Lower leg skin (tissue), 3 donors: ENCODE data around the gene RTF2.

ENCODE experiments used
- POLR2A ChIP-seq, 2 donors: fragments of 450-650 bp; IDR thresholded peaks; one replicate each; pipeline ENCODE4 v1.6.1; 2016 to 2017; ENCODE audit warnings: antibody characterized with exemption in 2 of 2, mild to moderate bottlenecking in 1 of 2, moderate library complexity in 1 of 2
- TF ChIP-seq, protein P1 (sequence below), 3 donors: fragments of 450-650 bp; IDR thresholded peaks; one replicate each; pipeline ENCODE4 v1.5.1; 2016; ENCODE audit warnings: antibody characterized with exemption in 3 of 3, mild to moderate bottlenecking in 3 of 3, moderate library complexity in 2 of 3

DNA sequence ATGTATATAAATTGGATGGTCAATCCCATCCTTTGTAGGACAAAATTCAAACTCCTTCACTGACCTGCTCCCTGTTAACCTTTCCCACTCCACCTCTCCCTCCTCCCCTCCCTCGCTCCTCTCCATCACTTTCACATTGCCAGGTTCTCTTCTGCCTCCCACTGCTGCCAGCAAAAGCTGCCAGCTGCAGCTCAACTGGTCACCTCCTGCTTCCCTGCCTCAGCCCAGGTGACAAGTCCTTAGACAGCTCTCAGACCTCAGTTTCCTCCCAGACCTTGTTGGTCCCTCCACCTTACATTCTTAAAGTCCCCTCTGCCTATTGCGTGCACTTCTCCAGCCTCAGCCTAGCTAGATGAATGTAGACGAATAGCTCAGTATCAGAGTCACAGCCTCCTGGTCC, 23.3 kb upstream of the RTF2 start:
- no peak for TF ChIP-seq POLR2A (IDR thresholded peaks at IDR 0.05)
- TF ChIP-seq, protein P1, sequence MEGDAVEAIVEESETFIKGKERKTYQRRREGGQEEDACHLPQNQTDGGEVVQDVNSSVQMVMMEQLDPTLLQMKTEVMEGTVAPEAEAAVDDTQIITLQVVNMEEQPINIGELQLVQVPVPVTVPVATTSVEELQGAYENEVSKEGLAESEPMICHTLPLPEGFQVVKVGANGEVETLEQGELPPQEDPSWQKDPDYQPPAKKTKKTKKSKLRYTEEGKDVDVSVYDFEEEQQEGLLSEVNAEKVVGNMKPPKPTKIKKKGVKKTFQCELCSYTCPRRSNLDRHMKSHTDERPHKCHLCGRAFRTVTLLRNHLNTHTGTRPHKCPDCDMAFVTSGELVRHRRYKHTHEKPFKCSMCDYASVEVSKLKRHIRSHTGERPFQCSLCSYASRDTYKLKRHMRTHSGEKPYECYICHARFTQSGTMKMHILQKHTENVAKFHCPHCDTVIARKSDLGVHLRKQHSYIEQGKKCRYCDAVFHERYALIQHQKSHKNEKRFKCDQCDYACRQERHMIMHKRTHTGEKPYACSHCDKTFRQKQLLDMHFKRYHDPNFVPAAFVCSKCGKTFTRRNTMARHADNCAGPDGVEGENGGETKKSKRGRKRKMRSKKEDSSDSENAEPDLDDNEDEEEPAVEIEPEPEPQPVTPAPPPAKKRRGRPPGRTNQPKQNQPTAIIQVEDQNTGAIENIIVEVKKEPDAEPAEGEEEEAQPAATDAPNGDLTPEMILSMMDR (IDR thresholded peaks at IDR 0.05) = no peak
